GM18498 (cell line): ENCODE measurements around the gene IGFBP7.
"Not testable (repeated sequence)": the region's sequence is repeated elsewhere in the genome, so short reads cannot be mapped to it uniquely, and the experiment has no call there.

Experiments
- ATAC-seq: cut with Tn5 transposase; IDR thresholded peaks from one replicate; pipeline ENCODE4 v1.9.1; 2021; ENCODE audit warnings: mild to moderate bottlenecking, moderate library complexity; ENCODE audit not compliant: unreplicated experiment

The IGFBP7 gene

DNA sequence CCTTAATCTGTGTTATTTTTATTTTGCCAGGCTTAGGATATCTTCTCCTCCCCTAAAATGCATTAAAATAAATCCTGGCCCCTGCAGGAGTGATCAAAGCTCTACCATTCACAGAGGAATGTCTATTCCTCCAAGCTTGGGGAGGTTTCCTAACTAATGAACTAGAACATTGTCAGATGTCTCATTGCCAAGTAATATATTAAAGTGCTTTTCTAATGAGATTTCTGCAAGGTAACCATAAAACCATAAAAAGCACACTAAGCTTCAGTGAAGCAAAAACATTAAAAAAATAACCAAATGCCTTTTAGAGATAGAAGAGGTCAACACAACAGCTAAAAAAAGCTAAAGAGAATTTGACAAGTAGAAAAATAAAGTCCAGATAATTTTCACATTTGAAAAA lies 34.8 kb downstream of the IGFBP7 start:
- no peak for ATAC-seq

GRCh38 chr4:57074744-57075143 lies 35.4 kb downstream of the IGFBP7 start:
- no peak for ATAC-seq

GRCh38 chr4:57073559-57073958 lies 36.6 kb downstream of the IGFBP7 start:
- ATAC-seq = no peak

GRCh38 chr4:57071326-57071725 lies 38.9 kb downstream of the IGFBP7 start:
- no peak for ATAC-seq

- ATAC-seq = no peak
These were observed 39.7 kb downstream of the IGFBP7 start for GRCh38 chr4:57070461-57070860.

GRCh38 chr4:57068237-57068981 lies 41.8 kb downstream of the IGFBP7 start:
- no peak for ATAC-seq

DNA sequence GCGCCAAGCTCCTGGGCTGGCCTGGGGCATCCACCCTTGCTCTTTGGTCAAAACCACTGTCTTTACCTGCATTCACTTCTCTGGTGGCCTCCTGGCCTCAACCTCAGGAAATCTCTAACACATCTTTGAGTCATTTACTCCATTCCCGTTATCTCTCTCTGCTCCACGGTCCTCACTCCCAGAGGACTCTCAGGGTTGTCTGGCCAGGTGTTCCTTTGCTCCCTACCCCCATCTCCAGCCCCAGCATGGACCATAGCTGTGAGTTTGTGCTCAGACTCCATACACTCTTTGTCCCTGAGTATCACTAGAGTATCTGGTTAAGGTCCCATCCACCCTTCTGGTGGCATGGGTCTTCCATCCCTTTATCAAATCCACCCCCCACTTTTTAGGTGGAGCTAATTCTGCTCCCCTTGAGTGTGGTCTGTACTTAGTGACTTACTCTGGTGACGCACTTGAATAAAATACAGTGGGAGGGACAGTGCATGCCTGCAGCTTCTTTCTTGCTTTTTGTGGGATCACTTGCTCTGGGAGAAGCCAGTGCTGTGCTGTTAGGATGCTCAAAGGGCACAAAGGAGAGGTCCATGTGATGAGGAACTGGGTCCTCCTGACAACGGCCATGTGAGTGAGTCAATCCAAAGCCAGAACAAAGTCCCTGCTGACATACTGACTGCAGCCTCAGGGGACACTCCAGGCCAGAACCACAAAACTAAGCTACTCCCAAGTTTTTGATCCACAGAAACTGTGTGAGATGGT lies 44.3 kb downstream of the IGFBP7 start:
- ATAC-seq = no peak

- no peak for ATAC-seq
These were observed 45.1 kb downstream of the IGFBP7 start for GRCh38 chr4:57064811-57065711.

- no peak for ATAC-seq
These were observed 46.1 kb downstream of the IGFBP7 start for GRCh38 chr4:57064120-57064519.

DNA sequence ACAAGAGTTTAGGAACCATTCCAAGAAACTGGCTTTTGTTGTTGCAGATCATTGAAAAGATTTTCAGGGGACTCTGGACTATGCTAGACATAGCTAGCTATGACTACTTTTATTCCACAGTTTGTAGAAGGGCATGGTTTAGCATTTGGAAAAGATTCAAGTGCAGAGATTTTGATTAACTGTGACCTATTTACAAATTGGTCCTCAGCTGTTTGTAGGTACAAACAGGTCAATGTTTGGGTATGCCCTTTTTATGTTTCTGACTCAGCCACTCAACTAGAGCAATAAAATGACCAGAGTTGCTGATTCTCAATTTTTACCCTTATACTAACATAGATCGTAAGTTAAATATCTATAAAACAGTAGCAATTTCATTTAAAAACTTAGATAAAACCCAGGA lies 46.7 kb downstream of the IGFBP7 start:
- ATAC-seq = no peak

DNA sequence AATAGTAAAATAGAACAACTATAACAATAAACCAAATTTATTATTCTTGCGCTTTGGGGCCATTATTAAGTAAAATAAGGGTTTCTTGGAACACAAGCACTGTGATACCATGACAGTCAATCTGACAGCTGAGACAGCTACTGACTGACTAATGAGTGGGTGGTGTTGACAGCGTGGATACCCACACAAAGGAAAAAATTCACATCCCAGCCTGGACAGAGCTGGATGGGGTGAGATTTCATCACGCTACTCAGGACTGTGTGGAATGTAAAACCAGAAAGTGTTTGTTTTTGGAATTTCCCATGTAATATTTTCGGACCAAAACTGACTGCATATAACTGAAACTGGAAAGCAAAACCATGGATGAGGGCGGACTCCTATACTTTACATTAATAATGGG lies 48.8 kb downstream of the IGFBP7 start:
- no peak for ATAC-seq

DNA sequence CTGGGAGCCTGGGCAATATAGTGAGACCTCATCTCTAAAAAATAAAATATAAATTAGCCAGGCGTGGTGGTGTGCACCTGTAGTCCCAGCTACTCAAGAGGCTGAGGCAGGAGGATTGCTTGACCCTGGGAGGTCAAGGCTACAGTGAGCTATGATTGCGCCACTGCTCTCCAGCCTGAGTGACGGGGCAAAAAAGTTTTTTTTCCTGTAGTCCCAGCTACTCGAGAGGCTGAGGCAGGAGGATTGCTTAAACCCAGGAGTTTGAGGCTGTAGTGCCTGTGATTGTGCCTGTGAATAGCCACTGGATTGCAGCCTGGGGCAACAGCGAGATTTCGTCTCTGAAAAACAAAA lies 49.5 kb downstream of the IGFBP7 start:
- ATAC-seq = not testable (repeated sequence)

- no peak for ATAC-seq
These were observed 50.1 kb downstream of the IGFBP7 start for GRCh38 chr4:57059890-57060716.

DNA sequence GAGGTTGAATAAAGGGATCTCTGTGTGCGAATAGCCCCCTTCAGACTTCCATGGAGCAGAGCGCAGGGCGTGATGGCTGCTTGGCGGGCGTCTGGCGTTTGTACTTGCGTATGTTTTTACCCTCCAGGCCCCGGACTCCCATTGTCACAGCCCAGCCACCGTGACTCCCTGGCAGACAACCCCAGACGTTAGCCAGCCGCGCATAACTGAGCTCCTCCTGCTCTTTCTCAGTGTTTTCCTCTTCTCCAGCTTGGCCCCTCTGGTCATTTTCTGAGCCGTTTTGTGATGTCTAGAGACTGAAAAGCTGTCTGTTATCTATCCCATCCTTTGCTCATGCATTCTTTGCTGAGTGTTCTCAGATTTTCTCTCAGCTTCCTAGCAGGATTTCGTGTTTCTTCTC lies 54.3 kb downstream of the IGFBP7 start:
- no peak for ATAC-seq

GRCh38 chr4:57053508-57053907 lies 56.7 kb downstream of the IGFBP7 start:
- ATAC-seq = no peak

- ATAC-seq = no peak
These were observed 58.7 kb downstream of the IGFBP7 start for GRCh38 chr4:57051524-57051923.

DNA sequence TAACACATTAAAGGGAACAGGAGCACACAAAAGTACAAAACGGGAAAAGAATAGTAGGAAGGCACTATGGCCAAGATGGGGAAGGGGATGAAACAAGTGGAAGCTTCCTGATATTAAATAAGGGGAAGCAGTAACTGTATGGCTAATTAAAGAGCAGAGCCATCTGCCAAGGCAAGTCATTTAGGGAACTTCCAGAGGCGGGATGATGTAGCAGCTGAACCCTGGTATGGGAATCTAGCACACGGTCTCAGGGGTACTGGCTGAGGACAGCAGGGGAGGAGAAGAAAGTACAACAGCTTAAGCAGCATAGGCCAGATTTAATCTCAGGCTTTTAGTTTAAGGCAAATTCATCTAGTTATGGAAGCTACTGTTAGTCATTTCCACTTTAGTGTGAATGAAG lies 59.1 kb downstream of the IGFBP7 start:
- ATAC-seq = no peak

GRCh38 chr4:57048590-57049304 lies 61.4 kb downstream of the IGFBP7 start:
- ATAC-seq = no peak

- not testable (repeated sequence) for ATAC-seq
These were observed 63.1 kb downstream of the IGFBP7 start for GRCh38 chr4:57047046-57047445.

GRCh38 chr4:57044996-57045395 lies 65.2 kb downstream of the IGFBP7 start:
- no peak for ATAC-seq
